Adrenal gland (tissue), 5 donors: ENCODE measurements around the gene ACBD4.

Experiments used
- CTCF ChIP-seq, 6 experiments: fragments of 450-650 bp in 4 of 6; fragments of 200-600 bp in 2 of 6; sonication (generic) in 1 of 6; IDR thresholded peaks; 1 replicate in 5 of 6; 2 replicates in 1 of 6; pipeline versions ENCODE4 v1.5.1 to v1.8.0; 2016 to 2021; ENCODE audit warnings: antibody characterized with exemption in 6 of 6, mild to moderate bottlenecking in 2 of 6, moderate library complexity in 1 of 6
- POLR2A ChIP-seq, 2 donors: fragments of 450-650 bp; IDR thresholded peaks; one replicate each; pipeline ENCODE4 v1.6.1; 2017; ENCODE audit warnings: antibody characterized with exemption in 2 of 2, mild to moderate bottlenecking in 2 of 2, moderate library complexity in 1 of 2
- donor health status: DM: no; HTN: no; CAD: no.

GRCh38 chr17:45160447-45161287 lies 25.2 kb downstream of the ACBD4 start:
- TF ChIP-seq POLR2A (IDR thresholded peaks at IDR 0.05) (no peak), CTCF (IDR thresholded peaks at IDR 0.05) (peak in 1 of 6 experiments; percentile 27)
